UCSD-AML1 (cell line): ENCODE measurements around the gene AKAP7.

Source experiments
- DNase-seq: peaks from one replicate; lab custom pipeline; 2025; ENCODE audit not compliant: unreplicated experiment; lab: John Stamatoyannopoulos, UW

The AKAP7 gene

GRCh38 chr6:131132360-131132759 lies 2.9 kb upstream of the AKAP7 start:
- no peak for DNase-seq

GRCh38 chr6:131134220-131134979 lies 867 bp upstream of the AKAP7 start:
- no peak for DNase-seq

- no peak for DNase-seq
Observed at GRCh38 chr6:131134980-131135243, 355 bp upstream of the AKAP7 start.

GRCh38 chr6:131136021-131136786 lies 937 bp downstream of the AKAP7 start:
- no peak for DNase-seq

DNA sequence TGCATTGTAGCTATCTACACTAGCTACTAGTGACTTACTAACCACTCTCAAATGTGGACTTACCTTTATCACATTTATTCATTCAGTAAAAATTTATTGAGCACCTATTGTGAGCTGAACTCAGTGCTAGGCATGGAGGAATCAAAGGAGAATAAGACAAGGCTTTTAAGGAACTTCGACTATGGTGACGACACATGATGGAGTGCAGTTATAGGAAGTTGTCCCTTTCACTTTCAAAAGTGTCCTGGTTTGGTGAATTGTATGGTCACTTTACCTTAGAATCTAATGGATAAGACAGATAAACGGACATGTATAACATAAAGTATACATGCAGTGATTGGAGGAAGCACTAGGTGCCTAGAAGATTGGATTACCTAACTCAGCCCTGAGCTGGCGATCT lies 4.3 kb downstream of the AKAP7 start:
- DNase-seq = no peak

DNA sequence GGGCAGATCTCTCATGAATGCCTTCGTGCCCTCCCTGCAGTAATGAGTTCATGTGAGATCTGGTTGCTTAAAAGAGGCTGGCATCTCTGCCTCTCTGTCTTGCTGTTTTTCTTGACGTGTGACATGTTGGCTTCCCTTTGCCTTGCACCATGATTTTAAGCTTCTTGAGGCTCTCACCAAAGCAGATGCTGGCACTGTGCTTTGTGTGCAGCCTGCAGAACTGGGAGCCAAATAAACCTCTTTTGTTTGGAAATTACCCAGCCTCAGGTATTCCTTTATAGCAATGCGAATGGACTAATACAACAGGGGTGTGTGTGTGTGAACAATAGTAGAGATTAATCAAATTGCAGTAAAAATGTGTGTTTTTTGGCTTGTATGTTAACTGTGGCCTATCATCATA lies 8.1 kb downstream of the AKAP7 start:
- no peak for DNase-seq

- DNase-seq = no peak
Observed at GRCh38 chr6:131146865-131147264, 11.6 kb downstream of the AKAP7 start.

DNA sequence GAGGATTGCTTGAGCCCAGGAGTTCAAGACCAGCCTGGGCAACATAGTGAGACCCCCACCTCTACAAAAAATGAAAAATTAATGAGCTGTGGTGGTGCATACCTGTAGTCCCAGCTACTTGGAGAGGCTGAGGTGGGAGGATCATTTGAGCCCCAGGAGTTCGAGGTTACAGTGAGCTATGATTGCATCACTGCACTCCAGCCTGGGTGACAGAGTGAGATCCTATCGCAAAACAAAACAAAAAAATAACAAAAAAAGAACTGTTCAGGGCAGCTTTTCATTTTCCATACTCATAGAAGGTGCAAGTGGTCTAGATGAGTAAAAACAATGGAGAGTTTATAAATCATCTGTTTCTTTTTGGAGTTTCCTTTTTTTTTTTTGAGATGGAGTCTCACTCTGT lies 21.1 kb downstream of the AKAP7 start:
- no peak for DNase-seq

DNA sequence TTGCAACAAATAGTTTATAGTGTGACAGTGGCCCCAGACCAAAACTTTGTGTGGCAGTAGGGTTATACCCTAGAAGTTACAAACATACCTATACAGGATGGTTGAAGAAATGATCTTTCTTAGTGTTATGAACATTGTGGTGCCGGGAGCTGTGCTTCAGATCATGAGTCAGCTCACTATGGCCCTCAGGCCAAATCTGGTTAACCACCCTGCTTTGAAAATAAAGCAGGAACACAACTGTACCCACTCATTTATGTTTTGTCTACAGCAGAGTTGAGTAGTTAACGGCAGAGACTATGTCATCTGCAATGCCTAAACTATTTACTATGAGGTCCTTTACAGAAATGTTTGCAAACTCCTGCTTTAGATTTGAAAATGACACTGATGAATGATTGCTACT lies 24.3 kb downstream of the AKAP7 start:
- no peak for DNase-seq

- no peak for DNase-seq
Observed at GRCh38 chr6:131160254-131160758, 25.0 kb downstream of the AKAP7 start.

DNA sequence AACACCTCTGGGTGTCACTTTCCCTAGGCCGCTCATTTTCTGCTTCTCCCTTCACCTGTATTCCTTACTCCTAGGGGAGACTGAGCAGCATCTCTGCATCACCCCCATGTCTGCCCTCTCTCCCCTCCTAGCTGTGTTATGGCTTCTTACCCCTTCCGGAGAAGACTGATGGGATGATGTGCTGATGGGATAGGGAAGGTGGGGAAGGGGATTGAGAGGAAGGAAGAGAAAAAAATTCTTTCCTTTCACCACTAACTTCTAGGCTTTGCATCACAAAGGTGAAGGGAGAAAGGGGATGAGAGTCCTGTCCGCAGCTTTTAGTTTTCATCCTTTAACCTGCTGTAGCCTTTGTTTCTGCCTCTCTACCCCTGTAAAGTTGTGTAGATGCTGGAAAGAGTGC lies 26.7 kb downstream of the AKAP7 start:
- no peak for DNase-seq

- DNase-seq = no peak
Observed at GRCh38 chr6:131163886-131164285, 28.6 kb downstream of the AKAP7 start.

DNA sequence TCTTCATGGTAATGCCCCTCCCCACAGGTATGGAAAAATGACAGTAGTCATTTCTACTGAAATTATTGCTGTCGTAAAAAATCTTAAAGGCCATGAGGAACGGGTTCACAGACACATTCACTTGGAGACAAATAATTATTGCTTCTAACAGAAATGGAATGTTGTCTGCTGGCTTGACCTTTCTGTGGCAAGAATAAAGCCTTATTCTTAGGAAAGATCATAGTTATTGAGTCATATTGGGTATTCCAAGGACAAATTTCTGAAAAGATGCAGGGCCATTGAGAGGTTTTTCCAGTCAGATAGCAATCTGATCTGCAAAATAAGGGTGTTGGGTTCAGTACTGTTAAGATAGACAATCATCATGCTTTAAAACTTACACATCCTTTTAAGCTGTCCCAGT lies 29.2 kb downstream of the AKAP7 start:
- DNase-seq = no peak

GRCh38 chr6:131167773-131168172 lies 32.5 kb downstream of the AKAP7 start:
- DNase-seq = no peak

DNA sequence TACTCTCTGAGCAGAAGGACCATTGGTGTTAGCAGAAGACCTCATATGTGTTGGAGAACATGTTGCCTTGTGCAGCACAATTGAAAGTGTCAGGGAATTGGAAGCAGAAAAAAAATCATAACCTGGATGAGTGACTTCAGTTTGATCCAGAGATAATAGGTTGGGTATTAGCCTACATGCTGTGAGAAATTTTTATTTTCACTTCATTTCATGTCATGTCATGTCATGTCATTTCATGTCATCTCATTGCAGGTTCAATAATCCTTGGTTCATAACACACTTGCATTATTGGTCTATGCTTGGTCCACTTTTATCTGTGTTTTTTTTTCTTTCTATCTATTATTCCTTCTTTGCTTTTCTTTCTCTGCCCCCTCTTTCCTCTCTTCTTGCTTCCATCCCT lies 34.3 kb downstream of the AKAP7 start:
- DNase-seq = no peak

GRCh38 chr6:131172222-131172621 lies 37.0 kb downstream of the AKAP7 start:
- DNase-seq = no peak

- no peak for DNase-seq
Observed at GRCh38 chr6:131173680-131174079, 38.4 kb downstream of the AKAP7 start.

DNA sequence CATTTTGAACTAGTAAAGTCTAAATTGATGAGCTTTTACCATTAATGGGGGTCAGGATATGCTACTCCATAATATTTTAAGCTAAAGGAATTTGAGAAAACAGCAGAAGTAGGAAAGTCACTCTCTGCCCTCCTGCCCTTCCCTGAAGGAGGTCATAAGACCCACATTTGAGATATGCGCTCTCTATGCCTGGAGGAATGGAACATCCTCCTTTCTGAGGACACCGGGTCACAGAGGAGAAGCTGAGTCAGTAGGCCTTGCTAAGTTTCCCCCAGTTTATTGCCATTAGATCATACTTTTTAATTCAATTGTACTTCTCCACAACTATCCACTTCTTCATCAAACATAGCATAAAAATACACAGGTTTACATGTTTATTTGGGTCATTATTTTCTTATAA lies 40.3 kb downstream of the AKAP7 start:
- no peak for DNase-seq

DNA sequence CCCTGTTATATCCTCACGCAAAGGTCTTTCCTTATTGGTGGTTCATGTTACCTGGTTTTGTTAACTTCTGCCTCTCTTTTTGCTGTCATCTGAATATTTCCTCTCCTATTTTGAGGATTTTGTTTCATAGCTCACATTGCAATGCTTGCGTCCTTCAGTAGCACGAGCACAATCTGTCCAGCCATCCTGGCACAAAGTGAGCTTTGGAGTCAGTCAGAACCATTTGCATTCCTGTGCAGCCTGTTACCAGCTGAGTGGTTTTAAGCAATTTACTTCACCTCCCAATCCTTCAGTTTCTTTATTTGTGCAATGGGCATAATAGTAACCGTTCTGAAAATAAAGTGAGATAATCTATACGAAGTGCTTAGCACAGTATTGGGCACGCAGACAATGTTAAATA lies 42.7 kb downstream of the AKAP7 start:
- no peak for DNase-seq

GRCh38 chr6:131182991-131183425 lies 47.7 kb downstream of the AKAP7 start:
- no peak for DNase-seq

DNA sequence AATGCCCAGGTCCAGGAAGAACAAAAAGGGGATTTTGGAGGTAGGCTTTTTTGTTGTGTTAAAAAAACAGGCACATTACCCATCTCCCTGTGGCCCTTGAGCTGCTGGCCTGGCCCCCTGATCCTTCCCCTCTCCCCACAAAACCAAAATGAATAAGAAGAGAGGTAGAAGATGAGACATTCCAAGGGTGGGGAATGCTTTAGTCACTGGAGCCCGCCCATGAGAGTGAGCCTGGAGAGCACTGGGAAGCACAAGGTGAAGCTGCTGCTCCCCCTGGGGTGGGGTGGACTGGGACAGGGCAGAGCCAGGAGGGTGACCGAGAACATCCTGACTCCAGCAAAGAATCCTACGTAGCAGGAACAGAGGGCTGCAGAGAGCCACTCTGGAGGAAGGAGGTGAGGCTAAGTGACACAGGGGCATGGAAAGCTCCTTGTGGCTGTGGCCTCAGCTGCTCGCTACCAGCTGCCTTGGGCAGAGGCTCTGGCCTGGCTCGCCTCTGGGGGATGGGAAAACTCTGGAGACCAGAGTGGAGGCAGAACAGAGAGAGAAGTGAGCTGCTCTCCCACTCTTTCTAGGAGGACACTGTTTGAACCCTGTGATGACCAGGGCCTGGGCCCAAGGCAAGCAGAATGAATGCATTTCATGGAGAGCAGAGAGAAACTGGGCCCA lies 48.3 kb downstream of the AKAP7 start:
- DNase-seq = no peak

DNA sequence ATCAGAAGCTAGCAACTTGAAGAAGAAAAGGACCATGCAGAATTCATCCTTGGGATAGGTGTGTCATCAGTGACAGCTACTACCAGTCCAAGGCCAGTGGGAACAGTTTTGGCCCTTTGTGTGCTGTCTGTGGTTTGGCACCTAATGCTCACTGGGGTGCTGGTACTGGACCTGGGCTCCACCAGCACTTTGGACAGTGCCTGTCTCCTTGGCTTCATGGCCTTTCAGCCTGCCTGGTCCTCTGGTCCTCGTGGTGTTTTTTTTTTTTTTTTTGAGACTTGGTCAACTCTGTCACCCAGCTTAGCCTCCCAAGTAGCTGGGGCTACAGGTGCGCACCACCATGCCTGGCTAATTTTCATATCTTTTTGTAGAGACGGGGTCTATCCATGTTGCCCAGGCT lies 56.3 kb downstream of the AKAP7 start:
- DNase-seq = no peak
